ENCODE results near the gene PCTP.

DNA sequence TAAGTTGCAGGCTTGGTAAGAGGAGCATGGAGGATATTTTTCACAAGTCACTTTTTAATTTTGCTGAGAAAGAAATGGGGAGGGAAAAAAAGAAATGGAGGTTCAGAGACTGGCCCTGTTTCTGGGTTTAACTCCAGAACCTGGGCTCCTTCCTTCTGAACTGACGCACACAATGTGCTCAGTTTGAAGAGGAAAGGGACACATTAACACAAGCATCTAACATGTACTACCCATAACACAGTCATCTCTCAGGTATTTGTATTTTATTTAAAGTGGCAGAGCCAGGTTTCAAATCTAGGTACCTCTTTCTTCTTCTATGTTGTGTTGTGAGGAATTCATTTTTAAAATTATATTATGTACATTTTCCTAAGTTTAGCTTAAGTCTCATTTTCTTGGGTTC is 22.9 kb upstream of the PCTP start:
- TF ChIP-seq, protein P1, sequence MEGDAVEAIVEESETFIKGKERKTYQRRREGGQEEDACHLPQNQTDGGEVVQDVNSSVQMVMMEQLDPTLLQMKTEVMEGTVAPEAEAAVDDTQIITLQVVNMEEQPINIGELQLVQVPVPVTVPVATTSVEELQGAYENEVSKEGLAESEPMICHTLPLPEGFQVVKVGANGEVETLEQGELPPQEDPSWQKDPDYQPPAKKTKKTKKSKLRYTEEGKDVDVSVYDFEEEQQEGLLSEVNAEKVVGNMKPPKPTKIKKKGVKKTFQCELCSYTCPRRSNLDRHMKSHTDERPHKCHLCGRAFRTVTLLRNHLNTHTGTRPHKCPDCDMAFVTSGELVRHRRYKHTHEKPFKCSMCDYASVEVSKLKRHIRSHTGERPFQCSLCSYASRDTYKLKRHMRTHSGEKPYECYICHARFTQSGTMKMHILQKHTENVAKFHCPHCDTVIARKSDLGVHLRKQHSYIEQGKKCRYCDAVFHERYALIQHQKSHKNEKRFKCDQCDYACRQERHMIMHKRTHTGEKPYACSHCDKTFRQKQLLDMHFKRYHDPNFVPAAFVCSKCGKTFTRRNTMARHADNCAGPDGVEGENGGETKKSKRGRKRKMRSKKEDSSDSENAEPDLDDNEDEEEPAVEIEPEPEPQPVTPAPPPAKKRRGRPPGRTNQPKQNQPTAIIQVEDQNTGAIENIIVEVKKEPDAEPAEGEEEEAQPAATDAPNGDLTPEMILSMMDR (IDR thresholded peaks at IDR 0.05; ENCODE audit: low read length) = no peak
- TF ChIP-seq EZH2 (IDR thresholded peaks at IDR 0.05; ENCODE audit: borderline replicate concordance, low read length) = no peak

Data from OCI-LY1 (cell line).